ENCODE data around the gene PHYHD1. TPM values are rescaled to one million over a fixed set of nuclear protein-coding genes. Genes with fewer than 3 reads are reported as not detected.

PHYHD1 gene
- total RNA-seq, 4 donors from 2014 or later, result 9.5 to 39.3 (median 30.3) TPM

DNA sequence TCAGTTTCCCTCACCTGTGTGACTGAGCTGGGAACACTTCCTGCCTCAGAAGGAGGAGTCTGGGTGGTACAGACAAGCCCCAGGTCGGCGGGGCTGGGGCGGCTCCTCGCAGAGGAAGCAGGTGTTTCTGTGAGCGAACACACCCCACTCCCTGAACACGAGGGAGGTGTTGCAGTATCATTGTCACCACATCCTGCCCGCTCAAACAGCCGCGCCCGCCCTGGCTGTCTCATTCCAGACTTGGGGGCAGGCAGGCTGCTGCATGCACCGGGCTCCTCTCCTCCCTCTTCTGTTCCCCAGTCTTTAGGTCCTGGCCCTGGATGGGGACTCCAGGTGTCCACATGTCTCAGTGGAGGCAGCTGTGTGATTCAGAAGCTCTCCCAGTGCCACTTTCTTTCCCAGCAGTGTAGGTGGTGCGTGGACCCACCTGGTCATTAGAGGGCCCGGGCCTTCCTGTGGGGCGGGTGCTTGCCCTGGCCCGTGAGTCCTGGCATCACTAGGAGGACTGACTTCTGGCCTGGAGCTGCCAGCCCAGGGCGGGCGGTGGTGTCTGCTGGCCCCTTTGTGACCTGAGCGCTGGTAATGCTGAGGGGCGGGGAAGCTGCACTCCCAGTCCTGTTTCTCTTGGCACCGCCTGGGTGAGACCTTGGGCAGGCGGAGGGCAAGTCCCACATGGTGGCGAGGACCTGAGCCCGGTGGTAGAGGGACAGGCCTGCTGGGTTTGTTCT is 18.3 kb upstream of the PHYHD1 start:
- DNase-seq (no peak), ATAC-seq (peak; percentile 51 to 59)
- peaks cover 4 to 13% of the 10 kb centered on the region in 2 donors for H3K4me1 ChIP-seq
- H3K4me3 ChIP-seq, result no peak overlapping the region
- H3K36me3 ChIP-seq, result peaks cover 0 to 20% of the 10 kb centered on the region in 2 donors
- in situ Hi-C loops (cut with MboI; ENCODE audit: low sequenced_read_pairs in 4 of 4), result no loop called here
- no peaks in the 10 kb centered on the region for H3K27me3 ChIP-seq
- intact Hi-C loops (cut with DNase I; ENCODE audit: low total_unique reads), result loop anchor here (1.0 kb wide), 1 partner anchor 38 kb away; no protein-coding TSS in a partner anchor
- peak overlapping the region; percentile 55 to 68 (median 62) for H3K27ac ChIP-seq
- TF ChIP-seq, protein P1, sequence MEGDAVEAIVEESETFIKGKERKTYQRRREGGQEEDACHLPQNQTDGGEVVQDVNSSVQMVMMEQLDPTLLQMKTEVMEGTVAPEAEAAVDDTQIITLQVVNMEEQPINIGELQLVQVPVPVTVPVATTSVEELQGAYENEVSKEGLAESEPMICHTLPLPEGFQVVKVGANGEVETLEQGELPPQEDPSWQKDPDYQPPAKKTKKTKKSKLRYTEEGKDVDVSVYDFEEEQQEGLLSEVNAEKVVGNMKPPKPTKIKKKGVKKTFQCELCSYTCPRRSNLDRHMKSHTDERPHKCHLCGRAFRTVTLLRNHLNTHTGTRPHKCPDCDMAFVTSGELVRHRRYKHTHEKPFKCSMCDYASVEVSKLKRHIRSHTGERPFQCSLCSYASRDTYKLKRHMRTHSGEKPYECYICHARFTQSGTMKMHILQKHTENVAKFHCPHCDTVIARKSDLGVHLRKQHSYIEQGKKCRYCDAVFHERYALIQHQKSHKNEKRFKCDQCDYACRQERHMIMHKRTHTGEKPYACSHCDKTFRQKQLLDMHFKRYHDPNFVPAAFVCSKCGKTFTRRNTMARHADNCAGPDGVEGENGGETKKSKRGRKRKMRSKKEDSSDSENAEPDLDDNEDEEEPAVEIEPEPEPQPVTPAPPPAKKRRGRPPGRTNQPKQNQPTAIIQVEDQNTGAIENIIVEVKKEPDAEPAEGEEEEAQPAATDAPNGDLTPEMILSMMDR (IDR thresholded peaks at IDR 0.05 in 4 of 5, conservative IDR thresholded peaks at IDR 0.05 in 1 of 5), result no peak
- TF ChIP-seq POLR2A (IDR thresholded peaks at IDR 0.05), result peak; percentile 17 to 46
- no peaks in the 10 kb centered on the region for H3K9me3 ChIP-seq

DNA sequence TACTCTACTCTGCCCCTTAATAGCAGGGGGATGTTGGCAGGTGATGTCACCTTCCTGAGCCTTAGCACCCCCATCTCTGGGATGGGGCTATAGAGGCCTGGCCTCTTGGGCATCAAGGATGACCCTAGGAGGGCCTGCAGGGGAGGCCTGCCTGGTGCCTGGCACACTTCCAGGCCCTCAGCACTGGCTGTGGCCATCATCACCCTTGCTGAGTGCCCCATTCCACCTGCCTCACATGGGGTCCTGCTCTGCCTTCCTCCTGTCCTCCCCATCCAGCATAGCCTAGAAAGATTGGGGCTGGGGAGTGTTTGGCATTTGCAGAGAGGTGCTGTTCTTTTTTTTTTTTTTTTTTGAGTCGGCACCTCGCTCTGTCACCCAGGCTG is 17.7 kb upstream of the PHYHD1 start:
- H3K27ac ChIP-seq, result peak overlapping the region; percentile 55 to 68 (median 62)
- no peak for TF ChIP-seq POLR2A (IDR thresholded peaks at IDR 0.05)
- no peak for ATAC-seq
- no peak overlapping the region for H3K4me3 ChIP-seq
- H3K4me1 ChIP-seq, result peaks cover 4 to 13% of the 10 kb centered on the region in 2 donors
- intact Hi-C loops (cut with DNase I; ENCODE audit: low total_unique reads), result no loop called here
- H3K36me3 ChIP-seq, result peaks cover 0 to 25% of the 10 kb centered on the region in 2 donors
- in situ Hi-C loops (cut with MboI; ENCODE audit: low sequenced_read_pairs in 4 of 4), result no loop called here
- H3K9me3 ChIP-seq, result no peaks in the 10 kb centered on the region
- DNase-seq, result no peak
- H3K27me3 ChIP-seq, result no peaks in the 10 kb centered on the region

DNA sequence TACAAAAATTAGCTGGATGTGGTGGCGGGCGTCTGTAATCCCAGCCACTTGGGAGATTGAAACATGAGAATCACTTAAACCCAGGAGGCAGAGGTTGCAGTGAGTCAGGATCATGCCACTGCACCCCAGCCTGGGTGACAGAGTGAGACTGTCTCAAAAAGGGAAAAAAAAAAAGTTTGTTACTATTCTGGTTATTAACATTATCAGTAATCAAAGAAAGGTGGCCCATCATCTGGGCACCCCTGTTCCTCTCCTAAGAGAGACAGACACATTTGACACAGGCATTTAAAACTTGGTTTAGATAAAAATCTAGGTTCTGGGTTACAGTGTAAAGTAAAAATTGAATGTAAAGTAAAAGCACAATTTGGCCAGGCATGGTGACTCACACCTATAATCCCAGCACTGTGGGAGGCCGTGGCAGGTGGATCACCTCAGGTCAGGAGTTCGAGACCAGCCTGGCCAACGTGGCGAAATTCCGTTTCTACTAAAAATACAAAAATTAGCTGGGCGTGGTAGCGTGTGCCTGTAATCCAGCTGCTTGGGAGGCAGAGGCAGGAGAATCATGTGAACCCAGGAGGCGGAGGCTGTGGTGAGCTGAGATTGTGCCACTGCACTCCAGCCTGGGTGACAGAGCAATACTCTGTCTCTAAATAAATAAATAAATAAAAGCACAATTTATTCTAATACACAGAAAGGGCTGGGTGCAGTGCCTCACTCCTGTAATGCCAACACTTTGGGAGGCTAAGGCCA is 16.7 kb upstream of the PHYHD1 start:
- intact Hi-C loops (cut with DNase I; ENCODE audit: low total_unique reads), result no loop called here
- peak overlapping the region in 3 of 4 donors; percentile 48 to 68 (median 60) for H3K27ac ChIP-seq
- DNase-seq, result no peak
- no peaks in the 10 kb centered on the region for H3K27me3 ChIP-seq
- H3K9me3 ChIP-seq, result no peaks in the 10 kb centered on the region
- H3K4me3 ChIP-seq, result no peak overlapping the region
- in situ Hi-C loops (cut with MboI; ENCODE audit: low sequenced_read_pairs in 4 of 4), result no loop called here
- no peak for ATAC-seq
- H3K4me1 ChIP-seq, result peaks cover 4 to 13% of the 10 kb centered on the region in 2 donors
- TF ChIP-seq POLR2A (IDR thresholded peaks at IDR 0.05), result no peak
- TF ChIP-seq, protein P1 (IDR thresholded peaks at IDR 0.05 in 4 of 5, conservative IDR thresholded peaks at IDR 0.05 in 1 of 5), result no peak
- H3K36me3 ChIP-seq, result peaks cover 0 to 26% of the 10 kb centered on the region in 2 donors

- H3K36me3 ChIP-seq, result peaks cover 0 to 33% of the 10 kb centered on the region in 2 donors
- no peak overlapping the region for H3K4me3 ChIP-seq
- peaks cover 15 to 21% of the 10 kb centered on the region in 2 donors for H3K4me1 ChIP-seq
- no peaks in the 10 kb centered on the region for H3K27me3 ChIP-seq
- in situ Hi-C loops (cut with MboI; ENCODE audit: low sequenced_read_pairs in 4 of 4) (no loop called here), intact Hi-C loops (cut with DNase I; ENCODE audit: low total_unique reads) (no loop called here)
- H3K9me3 ChIP-seq, result no peaks in the 10 kb centered on the region
- no peak for ATAC-seq
- TF ChIP-seq POLR2A (IDR thresholded peaks at IDR 0.05), result no peak
- TF ChIP-seq, protein P1 (IDR thresholded peaks at IDR 0.05 in 4 of 5, conservative IDR thresholded peaks at IDR 0.05 in 1 of 5), result no peak
- peak overlapping the region in 1 of 4 donors; percentile 15 for H3K27ac ChIP-seq
- no peak for DNase-seq
These were observed 14.8 kb upstream of the PHYHD1 start for GRCh38 chr9:128905964-128906363.

DNA sequence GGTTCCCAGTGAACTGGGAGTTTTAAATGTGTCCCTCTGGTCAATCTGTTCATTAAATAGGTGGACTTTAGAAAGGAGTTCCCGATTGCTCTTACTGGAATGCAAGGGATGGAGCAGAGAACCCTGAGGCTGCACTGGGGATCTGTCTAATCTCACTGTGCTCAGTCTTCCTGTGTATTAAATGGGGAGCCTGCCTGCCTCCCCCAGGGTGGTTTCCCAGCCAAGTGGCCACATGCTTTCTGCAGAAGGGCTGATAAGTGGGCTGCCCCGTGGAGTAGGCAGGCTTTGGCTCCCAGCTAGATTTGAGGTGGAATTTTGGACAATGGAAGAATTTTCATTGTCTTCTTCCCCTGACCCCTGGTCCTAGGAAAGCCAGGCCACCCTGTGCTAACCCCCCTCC is 14.0 kb upstream of the PHYHD1 start:
- DNase-seq, result no peak
- Histone ChIP-seq H3K9me3 (no peaks in the 10 kb centered on the region), H3K27me3 (no peaks in the 10 kb centered on the region), H3K36me3 (peaks cover 0 to 33% of the 10 kb centered on the region in 2 donors), H3K27ac (peak overlapping the region in 3 of 4 donors; percentile 5 to 21 (median 5)), H3K4me3 (no peak overlapping the region), H3K4me1 (peaks cover 23 to 29% of the 10 kb centered on the region in 2 donors)
- TF ChIP-seq POLR2A (IDR thresholded peaks at IDR 0.05), result no peak
- TF ChIP-seq, protein P1 (IDR thresholded peaks at IDR 0.05 in 4 of 5, conservative IDR thresholded peaks at IDR 0.05 in 1 of 5), result no peak
- no peak for ATAC-seq
- intact Hi-C loops (cut with DNase I; ENCODE audit: low total_unique reads), result no loop called here
- in situ Hi-C loops (cut with MboI; ENCODE audit: low sequenced_read_pairs in 4 of 4), result no loop called here
